GM06990 (cell line): Measurements from ENCODE around the gene GPR89A.

Source experiments
- DNase-seq: peaks from one replicate; pipeline ENCODE4 v3.0.0-alpha.2; 2011; ENCODE audit not compliant: insufficient read length; ENCODE audit errors: extremely low read depth
- H3K27me3 ChIP-seq: replicated peaks from 2 replicates; pipeline ENCODE4 v1.6.0; 2011; ENCODE audit warnings: low read length; ENCODE audit not compliant: control insufficient read depth, insufficient read depth
- H3K36me3 ChIP-seq: 2 replicates; pipeline ENCODE4 v1.5.1; 2011; ENCODE audit warnings: low read length; ENCODE audit not compliant: control insufficient read depth, insufficient read depth
- H3K4me3 ChIP-seq: replicated peaks from 2 replicates; pipeline ENCODE4 v1.5.1; 2011; ENCODE audit warnings: low read depth, mild to moderate bottlenecking, control low read depth, low read length
- CTCF ChIP-seq: IDR thresholded peaks from 2 replicates; pipeline ENCODE4 v1.5.1; 2011; ENCODE audit warnings: low read length, control low read depth, mild to moderate bottlenecking, inconsistent platforms; ENCODE audit not compliant: insufficient read depth, poor library complexity, severe bottlenecking

Gene GPR89A

GRCh38 chr1:145688924-145689323 is 81.1 kb downstream of the GPR89A start:
- Histone ChIP-seq H3K36me3 (no peaks in the 10 kb centered on the region), H3K27me3 (no peaks in the 10 kb centered on the region), H3K4me3 (no peak overlapping the region)
- no peak for TF ChIP-seq CTCF
- DNase-seq: no peak

- H3K36me3 ChIP-seq: no peaks in the 10 kb centered on the region
- H3K27me3 ChIP-seq: no peaks in the 10 kb centered on the region
- no peak for DNase-seq
- TF ChIP-seq CTCF: no peak
- H3K4me3 ChIP-seq: no peak overlapping the region
Observed at GRCh38 chr1:145689922-145690321, 82.1 kb downstream of the GPR89A start.

- DNase-seq: peak; percentile 25
- TF ChIP-seq CTCF: no peak
- no peak overlapping the region for H3K4me3 ChIP-seq
Observed at GRCh38 chr1:145690587-145691558, 83.1 kb downstream of the GPR89A start.

GRCh38 chr1:145692785-145693443 is 85.1 kb downstream of the GPR89A start:
- Histone ChIP-seq H3K36me3 (no peaks in the 10 kb centered on the region), H3K4me3 (no peak overlapping the region), H3K27me3 (no peaks in the 10 kb centered on the region)
- no peak for DNase-seq
- no peak for TF ChIP-seq CTCF

More at GRCh38 chr1:145690587-145691558, 83.1 kb downstream of the GPR89A start:
- no peaks in the 10 kb centered on the region for H3K36me3 ChIP-seq
- H3K27me3 ChIP-seq: no peaks in the 10 kb centered on the region

- no peaks in the 10 kb centered on the region for H3K27me3 ChIP-seq
- TF ChIP-seq CTCF: no peak
- no peak overlapping the region for H3K4me3 ChIP-seq
- no peak for DNase-seq
- H3K36me3 ChIP-seq: no peaks in the 10 kb centered on the region
Observed at GRCh38 chr1:145695821-145696629, 88.2 kb downstream of the GPR89A start.
